HepG2 (cell line): ENCODE measurements around the gene PPP6R2. TPM values are rescaled to one million over a fixed set of nuclear protein-coding genes. Genes with fewer than 3 reads are reported as not detected.
A peak's percentile ranks its signal among the peaks of the same experiment; 100 is the strongest.

ENCODE experiments used
- CHD4 ChIP-seq: fragments of 200-600 bp; sonication (generic); IDR thresholded peaks from 2 replicates; pipeline ENCODE4 v1.7.0; 2017; ENCODE audit warnings: mild to moderate bottlenecking, low read length, borderline replicate concordance
- EP300 ChIP-seq, 3 experiments: sonication (generic) in 1 of 3; formaldehyde crosslinking in 1 of 3; IDR thresholded peaks; 2 replicates each; pipeline versions ENCODE4 v1.5.1 to v1.6.1; 2011 to 2020; ENCODE audit warnings: low read depth in 2 of 3, low read length in 2 of 3, borderline replicate concordance in 1 of 3, improper control_type of control experiment in 1 of 3, mild to moderate bottlenecking in 1 of 3, missing genetic modification reagents in 1 of 3, moderate library complexity in 1 of 3
- GZF1 ChIP-seq: sonication (generic); formaldehyde crosslinking; IDR thresholded peaks from 2 replicates; pipeline ENCODE4 v1.5.1; 2020; ENCODE audit warnings: mild to moderate bottlenecking, missing genetic modification reagents
- NR2C2 ChIP-seq: sonication (generic); formaldehyde crosslinking; IDR thresholded peaks from 2 replicates; pipeline ENCODE4 v1.4.0; 2020; ENCODE audit warnings: missing genetic modification reagents, mild to moderate bottlenecking, moderate library complexity, borderline replicate concordance
- SP5 ChIP-seq: IDR thresholded peaks from 2 replicates; pipeline ENCODE4 v1.6.1; 2016; ENCODE audit warnings: low read depth, borderline replicate concordance
- THAP11 ChIP-seq: IDR thresholded peaks from 2 replicates; pipeline ENCODE4 v1.6.1; 2016; ENCODE audit warnings: missing biosample characterization, missing genetic modification reagents
- XBP1 ChIP-seq: sonication (generic); formaldehyde crosslinking; IDR thresholded peaks from 2 replicates; pipeline ENCODE4 v1.5.0; 2020; ENCODE audit warnings: missing genetic modification reagents
- ZFP37 ChIP-seq: sonication (generic); formaldehyde crosslinking; IDR thresholded peaks from 2 replicates; pipeline ENCODE4 v1.4.0; 2020; ENCODE audit warnings: missing genetic modification reagents, borderline replicate concordance
- ZFYVE20 ChIP-seq: sonication (generic); formaldehyde crosslinking; IDR thresholded peaks from 2 replicates; pipeline ENCODE4 v1.8.0; 2023; ENCODE audit warnings: low read depth, mild to moderate bottlenecking, moderate library complexity, missing genetic modification reagents, borderline replicate concordance
- ZNF10 ChIP-seq: sonication (generic); formaldehyde crosslinking; IDR thresholded peaks from 2 replicates; pipeline ENCODE4 v1.4.0; 2020; ENCODE audit warnings: mild to moderate bottlenecking, low read depth, missing genetic modification reagents, borderline replicate concordance
- ZNF180 ChIP-seq: sonication (generic); formaldehyde crosslinking; IDR thresholded peaks from 2 replicates; pipeline ENCODE4 v1.4.0; 2020; ENCODE audit warnings: low read depth, missing genetic modification reagents, borderline replicate concordance
- ZNF501 ChIP-seq: sonication (generic); formaldehyde crosslinking; IDR thresholded peaks from 2 replicates; pipeline ENCODE4 v1.5.1; 2020; ENCODE audit warnings: mild to moderate bottlenecking, moderate library complexity, missing genetic modification reagents
- ZNF672 ChIP-seq: sonication (generic); formaldehyde crosslinking; IDR thresholded peaks from 2 replicates; pipeline ENCODE4 v1.8.1; 2022; ENCODE audit warnings: missing genetic modification reagents
- ZNF740 ChIP-seq: sonication (generic); formaldehyde crosslinking; IDR thresholded peaks from 2 replicates; pipeline ENCODE4 v1.4.0; 2020; ENCODE audit warnings: missing genetic modification reagents
- polyA plus RNA-seq, 8 experiments: library from polyadenylated mRNA; depleted of rRNA in 3 of 8; stranded (reverse) in 7 of 8; unstranded in 1 of 8; fragments of >200 nt; fragmentation: Illumina TruSeq in 4 of 8; extraction: Trizol in 4 of 8; gene quantifications; 2 replicates each; pipeline versions ENCODE4 v1.2.1 to v1.2.3, GENCODE V29; 2011 to 2016; ENCODE audit warnings: low read depth in 4 of 8, missing spikeins in 1 of 8, mixed read lengths in 1 of 8; ENCODE audit not compliant: insufficient read depth in 1 of 8
- total RNA-seq, 5 experiments: library from RNA; depleted of rRNA; stranded (reverse); fragments of >200 nt; fragmentation: Illumina TruSeq; extraction: Trizol; gene quantifications; 2 replicates each; pipeline ENCODE4 v1.2.3, GENCODE V29; 2016; ENCODE audit warnings: low read depth in 1 of 5
- TF ChIP-seq, protein P1 (sequence below): sonication (generic); formaldehyde crosslinking; IDR thresholded peaks from 2 replicates; pipeline ENCODE4 v1.8.1; 2023; ENCODE audit warnings: missing genetic modification reagents, inconsistent platforms, borderline replicate concordance
- TF ChIP-seq, protein P2 (sequence below): sonication (generic); formaldehyde crosslinking; IDR thresholded peaks from 2 replicates; pipeline ENCODE4 v1.5.1; 2020; ENCODE audit warnings: missing genetic modification reagents, mild to moderate bottlenecking, borderline replicate concordance
- TF ChIP-seq, protein P3 (sequence below): sonication (generic); formaldehyde crosslinking; IDR thresholded peaks from 2 replicates; pipeline ENCODE4 v1.4.0; 2020; ENCODE audit warnings: mild to moderate bottlenecking, low read depth, missing genetic modification reagents
- TF ChIP-seq, protein P4 (sequence below): sonication (generic); formaldehyde crosslinking; IDR thresholded peaks from 2 replicates; pipeline ENCODE4 v1.4.0; 2020; ENCODE audit warnings: missing genetic modification reagents, borderline replicate concordance
- TF ChIP-seq, protein P5 (sequence below): sonication (generic); formaldehyde crosslinking; IDR thresholded peaks from 2 replicates; pipeline ENCODE4 v1.8.0; 2022; ENCODE audit warnings: mild to moderate bottlenecking, missing genetic modification reagents, borderline replicate concordance

The PPP6R2 gene
- total and polyA plus RNA-seq, 2 of the 13 experiments (the other 11 are each of a cell fraction or from before 2014, with no cell fraction given) = 55.0 to 102 TPM

DNA sequence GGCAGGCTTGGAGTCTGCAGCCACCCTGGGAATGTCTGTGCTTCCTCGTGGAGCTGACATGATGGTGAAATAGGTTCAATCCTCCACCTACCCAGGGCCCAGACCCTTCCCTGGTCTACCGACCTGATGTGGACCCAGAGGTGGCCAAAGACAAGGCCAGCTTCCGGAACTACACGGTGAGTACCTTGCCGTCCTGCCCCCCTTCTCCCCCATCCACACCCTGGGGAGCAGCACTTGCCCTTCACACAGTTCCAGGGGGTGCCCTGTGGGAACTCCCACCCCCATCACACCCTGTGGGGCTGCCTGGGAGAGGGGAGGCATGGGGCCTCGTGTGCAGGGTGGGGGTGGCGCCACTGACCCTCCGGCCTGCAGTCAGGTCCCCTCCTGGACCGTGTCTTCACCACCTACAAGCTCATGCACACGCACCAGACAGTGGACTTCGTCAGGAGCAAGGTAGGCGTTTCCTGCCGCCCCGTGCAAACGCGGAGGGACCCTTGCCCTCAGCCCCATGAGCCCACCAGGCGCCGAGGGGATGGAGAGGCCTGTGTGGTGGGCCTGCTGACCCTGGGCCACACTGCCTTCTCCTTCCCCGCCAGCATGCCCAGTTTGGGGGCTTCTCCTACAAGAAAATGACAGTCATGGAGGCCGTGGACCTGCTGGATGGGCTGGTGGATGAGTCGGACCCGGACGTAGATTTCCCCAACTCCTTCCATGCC, 144.3 kb downstream of the PPP6R2 start (continued):
- TF ChIP-seq NR2C2 (CRISPR knock-in tag) = no peak; the same call in 1 of the 2 replicates
- no peak for TF ChIP-seq ZNF180 (CRISPR knock-in tag)
- no peak for TF ChIP-seq SP5 (CRISPR knock-in tag)
- TF ChIP-seq XBP1 (CRISPR knock-in tag) = no peak
- TF ChIP-seq GZF1 (CRISPR knock-in tag) = no peak
- no peak for TF ChIP-seq ZNF740 (CRISPR knock-in tag)
- TF ChIP-seq ZFP37 (CRISPR knock-in tag) = 0 out of 2 replicates have a peak, but pooled peaks have one; percentile 17
- TF ChIP-seq ZNF10 (CRISPR knock-in tag) = no peak
- 0 out of 2 replicates have a peak, but pooled peaks have one; percentile 0 for TF ChIP-seq THAP11 (CRISPR knock-in tag)
- TF ChIP-seq, protein P1, sequence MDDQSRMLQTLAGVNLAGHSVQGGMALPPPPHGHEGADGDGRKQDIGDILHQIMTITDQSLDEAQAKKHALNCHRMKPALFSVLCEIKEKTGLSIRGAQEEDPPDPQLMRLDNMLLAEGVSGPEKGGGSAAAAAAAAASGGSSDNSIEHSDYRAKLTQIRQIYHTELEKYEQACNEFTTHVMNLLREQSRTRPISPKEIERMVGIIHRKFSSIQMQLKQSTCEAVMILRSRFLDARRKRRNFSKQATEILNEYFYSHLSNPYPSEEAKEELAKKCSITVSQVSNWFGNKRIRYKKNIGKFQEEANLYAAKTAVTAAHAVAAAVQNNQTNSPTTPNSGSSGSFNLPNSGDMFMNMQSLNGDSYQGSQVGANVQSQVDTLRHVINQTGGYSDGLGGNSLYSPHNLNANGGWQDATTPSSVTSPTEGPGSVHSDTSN (CRISPR knock-in tag) = no peak
- TF ChIP-seq, protein P2, sequence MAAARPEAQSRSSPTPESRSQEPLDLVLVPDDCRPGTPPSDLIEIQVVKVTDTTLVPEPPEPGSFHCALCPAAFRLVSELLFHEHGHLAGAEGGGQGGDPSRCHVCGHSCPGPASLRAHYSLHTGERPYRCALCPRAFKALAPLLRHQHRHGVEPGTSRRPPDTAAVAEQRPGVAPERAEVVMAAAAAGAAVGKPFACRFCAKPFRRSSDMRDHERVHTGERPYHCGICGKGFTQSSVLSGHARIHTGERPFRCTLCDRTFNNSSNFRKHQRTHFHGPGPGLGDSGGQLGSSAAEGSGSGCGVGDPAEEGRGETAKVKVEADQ (CRISPR knock-in tag) = no peak
- no peak for TF ChIP-seq ZFYVE20 (CRISPR knock-in tag)
- no peak for TF ChIP-seq CHD4
- peak; percentile 49; the same call in 1 of the 2 replicates for TF ChIP-seq ZNF501 (CRISPR knock-in tag)
- TF ChIP-seq, protein P3, sequence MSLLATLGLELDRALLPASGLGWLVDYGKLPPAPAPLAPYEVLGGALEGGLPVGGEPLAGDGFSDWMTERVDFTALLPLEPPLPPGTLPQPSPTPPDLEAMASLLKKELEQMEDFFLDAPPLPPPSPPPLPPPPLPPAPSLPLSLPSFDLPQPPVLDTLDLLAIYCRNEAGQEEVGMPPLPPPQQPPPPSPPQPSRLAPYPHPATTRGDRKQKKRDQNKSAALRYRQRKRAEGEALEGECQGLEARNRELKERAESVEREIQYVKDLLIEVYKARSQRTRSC (CRISPR knock-in tag) = no peak
- TF ChIP-seq EP300 (IDR thresholded peaks at IDR 0.05; ENCODE audit: low read depth in 2 of 2, low read length in 2 of 2) = no peak
- TF ChIP-seq EP300 (CRISPR knock-in tag; IDR thresholded peaks at IDR 0.05; ENCODE audit: borderline replicate concordance) = no peak
- no peak for TF ChIP-seq ZNF672 (CRISPR knock-in tag)
- TF ChIP-seq, protein P4, sequence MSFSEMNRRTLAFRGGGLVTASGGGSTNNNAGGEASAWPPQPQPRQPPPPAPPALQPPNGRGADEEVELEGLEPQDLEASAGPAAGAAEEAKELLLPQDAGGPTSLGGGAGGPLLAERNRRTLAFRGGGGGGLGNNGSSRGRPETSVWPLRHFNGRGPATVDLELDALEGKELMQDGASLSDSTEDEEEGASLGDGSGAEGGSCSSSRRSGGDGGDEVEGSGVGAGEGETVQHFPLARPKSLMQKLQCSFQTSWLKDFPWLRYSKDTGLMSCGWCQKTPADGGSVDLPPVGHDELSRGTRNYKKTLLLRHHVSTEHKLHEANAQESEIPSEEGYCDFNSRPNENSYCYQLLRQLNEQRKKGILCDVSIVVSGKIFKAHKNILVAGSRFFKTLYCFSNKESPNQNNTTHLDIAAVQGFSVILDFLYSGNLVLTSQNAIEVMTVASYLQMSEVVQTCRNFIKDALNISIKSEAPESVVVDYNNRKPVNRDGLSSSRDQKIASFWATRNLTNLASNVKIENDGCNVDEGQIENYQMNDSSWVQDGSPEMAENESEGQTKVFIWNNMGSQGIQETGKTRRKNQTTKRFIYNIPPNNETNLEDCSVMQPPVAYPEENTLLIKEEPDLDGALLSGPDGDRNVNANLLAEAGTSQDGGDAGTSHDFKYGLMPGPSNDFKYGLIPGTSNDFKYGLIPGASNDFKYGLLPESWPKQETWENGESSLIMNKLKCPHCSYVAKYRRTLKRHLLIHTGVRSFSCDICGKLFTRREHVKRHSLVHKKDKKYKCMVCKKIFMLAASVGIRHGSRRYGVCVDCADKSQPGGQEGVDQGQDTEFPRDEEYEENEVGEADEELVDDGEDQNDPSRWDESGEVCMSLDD = no peak
- TF ChIP-seq, protein P5, sequence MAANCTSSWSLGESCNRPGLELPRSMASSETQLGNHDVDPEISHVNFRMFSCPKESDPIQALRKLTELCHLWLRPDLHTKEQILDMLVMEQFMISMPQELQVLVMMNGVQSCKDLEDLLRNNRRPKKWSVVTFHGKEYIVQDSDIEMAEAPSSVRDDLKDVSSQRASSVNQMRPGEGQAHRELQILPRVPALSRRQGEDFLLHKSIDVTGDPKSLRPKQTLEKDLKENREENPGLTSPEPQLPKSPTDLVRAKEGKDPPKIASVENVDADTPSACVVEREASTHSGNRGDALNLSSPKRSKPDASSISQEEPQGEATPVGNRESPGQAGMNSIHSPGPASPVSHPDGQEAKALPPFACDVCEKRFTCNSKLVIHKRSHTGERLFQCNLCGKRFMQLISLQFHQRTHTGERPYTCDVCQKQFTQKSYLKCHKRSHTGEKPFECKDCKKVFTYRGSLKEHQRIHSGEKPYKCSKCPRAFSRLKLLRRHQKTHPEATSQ (CRISPR knock-in tag) = no peak
